ENCODE measurements around the gene GOLGA6L10. TPM values are rescaled to one million over a fixed set of nuclear protein-coding genes. Genes with fewer than 3 reads are reported as not detected.
"Not testable (repeated sequence)": the region's sequence is repeated elsewhere in the genome, so short reads cannot be mapped to it uniquely, and the experiment has no call there.

Gene GOLGA6L10
- total RNA-seq, 1 donor from 2014 or later: 1.5 TPM

GRCh38 chr15:82303956-82304777, 45.1 kb downstream of the GOLGA6L10 start:
- TF ChIP-seq, protein P1, sequence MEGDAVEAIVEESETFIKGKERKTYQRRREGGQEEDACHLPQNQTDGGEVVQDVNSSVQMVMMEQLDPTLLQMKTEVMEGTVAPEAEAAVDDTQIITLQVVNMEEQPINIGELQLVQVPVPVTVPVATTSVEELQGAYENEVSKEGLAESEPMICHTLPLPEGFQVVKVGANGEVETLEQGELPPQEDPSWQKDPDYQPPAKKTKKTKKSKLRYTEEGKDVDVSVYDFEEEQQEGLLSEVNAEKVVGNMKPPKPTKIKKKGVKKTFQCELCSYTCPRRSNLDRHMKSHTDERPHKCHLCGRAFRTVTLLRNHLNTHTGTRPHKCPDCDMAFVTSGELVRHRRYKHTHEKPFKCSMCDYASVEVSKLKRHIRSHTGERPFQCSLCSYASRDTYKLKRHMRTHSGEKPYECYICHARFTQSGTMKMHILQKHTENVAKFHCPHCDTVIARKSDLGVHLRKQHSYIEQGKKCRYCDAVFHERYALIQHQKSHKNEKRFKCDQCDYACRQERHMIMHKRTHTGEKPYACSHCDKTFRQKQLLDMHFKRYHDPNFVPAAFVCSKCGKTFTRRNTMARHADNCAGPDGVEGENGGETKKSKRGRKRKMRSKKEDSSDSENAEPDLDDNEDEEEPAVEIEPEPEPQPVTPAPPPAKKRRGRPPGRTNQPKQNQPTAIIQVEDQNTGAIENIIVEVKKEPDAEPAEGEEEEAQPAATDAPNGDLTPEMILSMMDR (IDR thresholded peaks at IDR 0.05): no peak
- H3K36me3 ChIP-seq: no peaks in the 10 kb centered on the region
- H3K9me3 ChIP-seq: no peaks in the 10 kb centered on the region
- H3K4me1 ChIP-seq: no peaks in the 10 kb centered on the region
- intact Hi-C loops (cut with DNase I): no loop called here
- DNase-seq (ENCODE audit: low spot score in 2 of 2): no peak
- H3K27ac ChIP-seq: no peak overlapping the region
- H3K27me3 ChIP-seq: no peaks in the 10 kb centered on the region
- H3K4me3 ChIP-seq: no peak overlapping the region

DNA sequence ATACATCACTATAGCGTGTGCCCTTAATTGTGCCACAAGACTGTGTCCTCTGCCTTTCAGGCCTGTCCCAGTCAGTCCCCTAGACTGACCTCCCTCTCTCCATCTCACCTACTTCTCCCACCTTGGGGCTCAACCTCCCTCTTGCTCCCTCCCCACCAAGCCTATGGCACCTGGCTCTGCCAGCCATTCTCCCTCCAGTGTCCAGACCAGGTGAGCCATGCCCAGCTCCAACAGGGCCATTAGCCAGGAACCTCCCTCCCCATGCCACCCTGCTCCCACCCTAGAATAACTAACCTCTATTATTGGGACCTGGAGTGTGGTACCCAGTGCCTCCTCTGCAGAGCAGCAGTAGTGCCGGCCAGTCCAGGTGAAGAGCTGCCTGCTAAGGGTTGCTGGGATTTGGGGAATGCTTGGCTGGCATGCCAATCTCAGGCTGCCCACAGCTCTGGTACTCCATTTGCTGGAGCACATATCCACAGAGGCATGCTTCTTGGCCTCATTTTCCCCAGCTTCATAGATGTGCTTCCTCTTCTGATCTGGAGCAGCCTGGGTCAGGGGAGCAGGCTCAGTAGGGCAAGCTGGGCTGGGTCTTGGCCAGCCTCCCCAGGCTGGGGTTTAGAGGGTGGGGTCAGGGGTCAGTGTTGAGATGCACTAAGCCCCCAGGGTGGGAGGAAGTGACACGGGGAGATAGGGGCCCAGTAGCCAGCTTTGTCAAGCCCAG, 47.8 kb downstream of the GOLGA6L10 start:
- intact Hi-C loops (cut with DNase I): no loop called here
- Histone ChIP-seq H3K9me3 (no peaks in the 10 kb centered on the region), H3K4me3 (no peak overlapping the region), H3K27me3 (no peaks in the 10 kb centered on the region), H3K27ac (no peak overlapping the region), H3K36me3 (no peaks in the 10 kb centered on the region), H3K4me1 (no peaks in the 10 kb centered on the region)
- no peak for DNase-seq (ENCODE audit: low spot score in 2 of 2)
- TF ChIP-seq, protein P1 (IDR thresholded peaks at IDR 0.05): no peak

DNA sequence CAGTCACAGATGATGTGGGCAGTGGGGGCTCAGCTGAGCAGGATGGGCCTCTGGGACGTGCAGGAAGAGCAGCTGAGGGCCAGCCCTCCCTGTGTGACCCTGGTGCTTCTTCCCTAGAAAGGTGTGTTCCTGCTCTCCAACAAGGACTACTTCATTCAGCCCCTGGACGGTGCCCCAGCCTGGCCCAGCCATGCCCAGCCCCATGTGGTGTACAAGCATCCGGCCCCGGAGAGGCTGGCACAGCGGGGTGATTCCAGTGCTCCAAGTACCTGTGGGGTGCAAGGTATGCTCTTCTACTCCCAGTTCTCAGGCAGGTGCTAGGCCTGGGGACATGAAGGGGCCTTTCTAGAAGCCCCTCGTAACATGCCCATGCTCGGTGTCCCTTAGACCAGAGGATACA, 48.4 kb downstream of the GOLGA6L10 start:
- TF ChIP-seq, protein P1 (IDR thresholded peaks at IDR 0.05): no peak

GRCh38 chr15:82300326-82300725, 48.9 kb downstream of the GOLGA6L10 start:
- H3K27me3 ChIP-seq; H3K4me3 ChIP-seq; intact Hi-C loops (cut with DNase I); H3K9me3 ChIP-seq; H3K27ac ChIP-seq; H3K36me3 ChIP-seq; DNase-seq (ENCODE audit: low spot score in 2 of 2); H3K4me1 ChIP-seq: not testable (repeated sequence)

More for the DNA sequence above, 48.4 kb downstream of the GOLGA6L10 start:
- intact Hi-C loops (cut with DNase I): no loop called here
- Histone ChIP-seq H3K27me3 (no peaks in the 10 kb centered on the region), H3K4me1 (no peaks in the 10 kb centered on the region), H3K27ac (no peak overlapping the region), H3K4me3 (no peak overlapping the region), H3K36me3 (no peaks in the 10 kb centered on the region), H3K9me3 (no peaks in the 10 kb centered on the region)
- DNase-seq (ENCODE audit: low spot score in 2 of 2): no peak

GRCh38 chr15:82299511-82299914, 49.8 kb downstream of the GOLGA6L10 start:
- H3K4me3 ChIP-seq; H3K4me1 ChIP-seq; H3K27me3 ChIP-seq; DNase-seq (ENCODE audit: low spot score in 2 of 2); intact Hi-C loops (cut with DNase I); H3K9me3 ChIP-seq; H3K36me3 ChIP-seq; H3K27ac ChIP-seq: not testable (repeated sequence)

DNA sequence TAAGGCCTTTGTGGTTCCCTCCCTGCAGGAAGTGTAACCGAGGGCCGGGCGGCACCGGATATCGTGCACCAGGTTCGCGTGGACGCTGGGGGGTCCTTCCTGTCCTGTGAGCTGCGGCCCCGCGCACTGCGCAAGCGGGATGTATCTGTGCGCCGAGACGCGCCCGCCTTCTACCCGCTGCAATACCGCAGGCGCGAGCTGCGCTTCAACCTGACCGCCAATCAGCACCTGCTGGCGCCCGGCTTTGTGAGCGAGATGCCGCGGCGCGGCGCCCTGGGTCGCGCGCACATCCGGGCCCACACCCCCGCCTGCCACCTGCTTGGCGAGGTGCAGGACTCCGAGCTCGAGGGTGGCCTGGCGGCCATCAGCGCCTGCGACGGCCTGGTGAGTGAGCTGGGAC, 50.8 kb downstream of the GOLGA6L10 start:
- Histone ChIP-seq H3K27ac (no peak overlapping the region), H3K4me3 (no peak overlapping the region), H3K36me3 (no peaks in the 10 kb centered on the region), H3K4me1 (no peaks in the 10 kb centered on the region), H3K27me3 (no peaks in the 10 kb centered on the region), H3K9me3 (no peaks in the 10 kb centered on the region)
- DNase-seq (ENCODE audit: low spot score in 2 of 2): no peak
- TF ChIP-seq, protein P1 (IDR thresholded peaks at IDR 0.05): no peak
- intact Hi-C loops (cut with DNase I): no loop called here
